Activated T-helper 9 cell treated with anti-CD3 and anti-CD28 coated beads, Interleukin-2, amount 50 U/mL, for 16 hours (primary cell): ENCODE measurements around the gene TRIM24.

Experiments
- DNase-seq: peaks from one replicate; pipeline ENCODE4 v3.0.0-alpha.2; 2020; ENCODE audit warnings: low read depth

The TRIM24 gene

GRCh38 chr7:138625849-138626230 lies 165.8 kb downstream of the TRIM24 start:
- DNase-seq, result no peak

GRCh38 chr7:138626846-138627245 lies 166.8 kb downstream of the TRIM24 start:
- no peak for DNase-seq

- DNase-seq, result no peak
These were observed 167.3 kb downstream of the TRIM24 start for GRCh38 chr7:138627361-138627760.

- no peak for DNase-seq
These were observed 170.1 kb downstream of the TRIM24 start for GRCh38 chr7:138630059-138630610.

GRCh38 chr7:138632384-138632783 lies 172.3 kb downstream of the TRIM24 start:
- DNase-seq, result no peak

- no peak for DNase-seq
These were observed 173.0 kb downstream of the TRIM24 start for GRCh38 chr7:138632826-138633602.
